ENCODE data around the gene KDM8. TPM values are rescaled to one million over a fixed set of nuclear protein-coding genes. Genes with fewer than 3 reads are reported as not detected.

KDM8 gene
- total RNA-seq, 1 donor from 2014 or later = 2.1 TPM

- Histone ChIP-seq H3K27me3 (ENCODE audit: control insufficient read depth in 3 of 3, insufficient read depth in 3 of 3, low read length in 3 of 3) (no peaks in the 10 kb centered on the region), H3K4me3 (ENCODE audit: low read length in 3 of 3) (no peak overlapping the region), H3K4me1 (ENCODE audit: control insufficient read depth in 3 of 3, insufficient read depth in 3 of 3, low read length in 3 of 3) (peaks cover 29 to 32% (median 32%) of the 10 kb centered on the region in 3 donors), H3K9ac (ENCODE audit: low read depth in 1 of 3, low read length in 3 of 3) (no peak overlapping the region), H3K36me3 (ENCODE audit: control insufficient read depth in 3 of 3, insufficient read depth in 3 of 3, low read length in 3 of 3) (peaks cover 12 to 17% (median 13%) of the 10 kb centered on the region in 3 donors), H3K9me3 (ENCODE audit: control insufficient read depth in 3 of 3, low read length in 3 of 3) (no peaks in the 10 kb centered on the region), H3K27ac (ENCODE audit: low read depth, low read length) (no peak overlapping the region)
These were observed 17.7 kb downstream of the KDM8 start for GRCh38 chr16:27220991-27221390.

GRCh38 chr16:27221576-27222248, 18.4 kb downstream of the KDM8 start:
- Histone ChIP-seq H3K4me3 (ENCODE audit: low read length in 3 of 3) (peak overlapping the region in 1 of 3 donors; percentile 51), H3K36me3 (ENCODE audit: control insufficient read depth in 3 of 3, insufficient read depth in 3 of 3, low read length in 3 of 3) (peaks cover 12 to 17% (median 12%) of the 10 kb centered on the region in 3 donors), H3K9ac (ENCODE audit: low read depth in 1 of 3, low read length in 3 of 3) (peak overlapping the region in 2 of 3 donors; percentile 27 to 60), H3K4me1 (ENCODE audit: control insufficient read depth in 3 of 3, insufficient read depth in 3 of 3, low read length in 3 of 3) (peaks cover 26 to 28% (median 27%) of the 10 kb centered on the region in 3 donors), H3K9me3 (ENCODE audit: control insufficient read depth in 3 of 3, low read length in 3 of 3) (no peaks in the 10 kb centered on the region), H3K27ac (ENCODE audit: low read depth, low read length) (peak overlapping the region; percentile 68), H3K27me3 (ENCODE audit: control insufficient read depth in 3 of 3, insufficient read depth in 3 of 3, low read length in 3 of 3) (no peaks in the 10 kb centered on the region)

GRCh38 chr16:27222249-27223225, 19.2 kb downstream of the KDM8 start:
- H3K9ac ChIP-seq (ENCODE audit: low read depth in 1 of 3, low read length in 3 of 3) = peak overlapping the region in 1 of 3 donors; percentile 60
- peak overlapping the region in 2 of 3 donors; percentile 49 to 51 for H3K4me3 ChIP-seq (ENCODE audit: low read length in 3 of 3)
- peaks cover 20 to 22% (median 20%) of the 10 kb centered on the region in 3 donors for H3K4me1 ChIP-seq (ENCODE audit: control insufficient read depth in 3 of 3, insufficient read depth in 3 of 3, low read length in 3 of 3)

GRCh38 chr16:27223226-27223610, 19.9 kb downstream of the KDM8 start:
- Histone ChIP-seq H3K27ac (ENCODE audit: low read depth, low read length) (peak overlapping the region; percentile 68), H3K4me3 (ENCODE audit: low read length in 3 of 3) (peak overlapping the region in 1 of 3 donors; percentile 40), H3K27me3 (ENCODE audit: control insufficient read depth in 3 of 3, insufficient read depth in 3 of 3, low read length in 3 of 3) (no peaks in the 10 kb centered on the region), H3K4me1 (ENCODE audit: control insufficient read depth in 3 of 3, insufficient read depth in 3 of 3, low read length in 3 of 3) (peaks cover 19 to 22% (median 20%) of the 10 kb centered on the region in 3 donors), H3K9me3 (ENCODE audit: control insufficient read depth in 3 of 3, low read length in 3 of 3) (no peaks in the 10 kb centered on the region), H3K9ac (ENCODE audit: low read depth in 1 of 3, low read length in 3 of 3) (peak overlapping the region in 1 of 3 donors; percentile 25), H3K36me3 (ENCODE audit: control insufficient read depth in 3 of 3, insufficient read depth in 3 of 3, low read length in 3 of 3) (peaks cover 12 to 13% (median 12%) of the 10 kb centered on the region in 3 donors)

More at GRCh38 chr16:27222249-27223225, 19.2 kb downstream of the KDM8 start:
- H3K36me3 ChIP-seq (ENCODE audit: control insufficient read depth in 3 of 3, insufficient read depth in 3 of 3, low read length in 3 of 3) = peaks cover 12 to 14% (median 12%) of the 10 kb centered on the region in 3 donors
- no peaks in the 10 kb centered on the region for H3K9me3 ChIP-seq (ENCODE audit: control insufficient read depth in 3 of 3, low read length in 3 of 3)
- H3K27me3 ChIP-seq (ENCODE audit: control insufficient read depth in 3 of 3, insufficient read depth in 3 of 3, low read length in 3 of 3) = no peaks in the 10 kb centered on the region
- peak overlapping the region; percentile 68 for H3K27ac ChIP-seq (ENCODE audit: low read depth, low read length)

- Histone ChIP-seq H3K4me1 (ENCODE audit: control insufficient read depth in 3 of 3, insufficient read depth in 3 of 3, low read length in 3 of 3) (peaks cover 20 to 23% (median 20%) of the 10 kb centered on the region in 3 donors), H3K4me3 (ENCODE audit: low read length in 3 of 3) (no peak overlapping the region)
These were observed 20.4 kb downstream of the KDM8 start for GRCh38 chr16:27223701-27224100.

GRCh38 chr16:27224271-27224737, 21.0 kb downstream of the KDM8 start:
- H3K27me3 ChIP-seq (ENCODE audit: control insufficient read depth in 3 of 3, insufficient read depth in 3 of 3, low read length in 3 of 3) = no peaks in the 10 kb centered on the region
- no peaks in the 10 kb centered on the region for H3K9me3 ChIP-seq (ENCODE audit: control insufficient read depth in 3 of 3, low read length in 3 of 3)
- H3K27ac ChIP-seq (ENCODE audit: low read depth, low read length) = no peak overlapping the region
- peaks cover 7 to 12% (median 8%) of the 10 kb centered on the region in 3 donors for H3K36me3 ChIP-seq (ENCODE audit: control insufficient read depth in 3 of 3, insufficient read depth in 3 of 3, low read length in 3 of 3)
- H3K9ac ChIP-seq (ENCODE audit: low read depth in 1 of 3, low read length in 3 of 3) = no peak overlapping the region
- no peak overlapping the region for H3K4me3 ChIP-seq (ENCODE audit: low read length in 3 of 3)
- peaks cover 25 to 28% (median 26%) of the 10 kb centered on the region in 3 donors for H3K4me1 ChIP-seq (ENCODE audit: control insufficient read depth in 3 of 3, insufficient read depth in 3 of 3, low read length in 3 of 3)

More at GRCh38 chr16:27223701-27224100, 20.4 kb downstream of the KDM8 start:
- peaks cover 12 to 13% (median 12%) of the 10 kb centered on the region in 3 donors for H3K36me3 ChIP-seq (ENCODE audit: control insufficient read depth in 3 of 3, insufficient read depth in 3 of 3, low read length in 3 of 3)
- H3K27ac ChIP-seq (ENCODE audit: low read depth, low read length) = no peak overlapping the region
- no peaks in the 10 kb centered on the region for H3K27me3 ChIP-seq (ENCODE audit: control insufficient read depth in 3 of 3, insufficient read depth in 3 of 3, low read length in 3 of 3)
- no peaks in the 10 kb centered on the region for H3K9me3 ChIP-seq (ENCODE audit: control insufficient read depth in 3 of 3, low read length in 3 of 3)
- H3K9ac ChIP-seq (ENCODE audit: low read depth in 1 of 3, low read length in 3 of 3) = no peak overlapping the region

GRCh38 chr16:27224741-27225300, 21.5 kb downstream of the KDM8 start:
- Histone ChIP-seq H3K9me3 (ENCODE audit: control insufficient read depth in 3 of 3, low read length in 3 of 3) (no peaks in the 10 kb centered on the region), H3K36me3 (ENCODE audit: control insufficient read depth in 3 of 3, insufficient read depth in 3 of 3, low read length in 3 of 3) (peaks cover 4 to 12% (median 6%) of the 10 kb centered on the region in 3 donors), H3K4me1 (ENCODE audit: control insufficient read depth in 3 of 3, insufficient read depth in 3 of 3, low read length in 3 of 3) (peaks cover 30 to 33% (median 31%) of the 10 kb centered on the region in 3 donors), H3K9ac (ENCODE audit: low read depth in 1 of 3, low read length in 3 of 3) (no peak overlapping the region), H3K27ac (ENCODE audit: low read depth, low read length) (no peak overlapping the region), H3K4me3 (ENCODE audit: low read length in 3 of 3) (no peak overlapping the region), H3K27me3 (ENCODE audit: control insufficient read depth in 3 of 3, insufficient read depth in 3 of 3, low read length in 3 of 3) (no peaks in the 10 kb centered on the region)

GRCh38 chr16:27225536-27226360, 22.4 kb downstream of the KDM8 start:
- Histone ChIP-seq H3K4me1 (ENCODE audit: control insufficient read depth in 3 of 3, insufficient read depth in 3 of 3, low read length in 3 of 3) (peaks cover 32 to 40% (median 38%) of the 10 kb centered on the region in 3 donors), H3K36me3 (ENCODE audit: control insufficient read depth in 3 of 3, insufficient read depth in 3 of 3, low read length in 3 of 3) (peaks cover 2 to 10% (median 4%) of the 10 kb centered on the region in 3 donors), H3K4me3 (ENCODE audit: low read length in 3 of 3) (no peak overlapping the region), H3K9ac (ENCODE audit: low read depth in 1 of 3, low read length in 3 of 3) (no peak overlapping the region), H3K9me3 (ENCODE audit: control insufficient read depth in 3 of 3, low read length in 3 of 3) (no peaks in the 10 kb centered on the region), H3K27me3 (ENCODE audit: control insufficient read depth in 3 of 3, insufficient read depth in 3 of 3, low read length in 3 of 3) (no peaks in the 10 kb centered on the region), H3K27ac (ENCODE audit: low read depth, low read length) (no peak overlapping the region)

- H3K4me1 ChIP-seq (ENCODE audit: control insufficient read depth in 3 of 3, insufficient read depth in 3 of 3, low read length in 3 of 3) = peaks cover 32 to 41% (median 40%) of the 10 kb centered on the region in 3 donors
- no peak overlapping the region for H3K4me3 ChIP-seq (ENCODE audit: low read length in 3 of 3)
- peaks cover 0 to 10% (median 2%) of the 10 kb centered on the region in 3 donors for H3K36me3 ChIP-seq (ENCODE audit: control insufficient read depth in 3 of 3, insufficient read depth in 3 of 3, low read length in 3 of 3)
- no peak overlapping the region for H3K9ac ChIP-seq (ENCODE audit: low read depth in 1 of 3, low read length in 3 of 3)
- no peak overlapping the region for H3K27ac ChIP-seq (ENCODE audit: low read depth, low read length)
- no peaks in the 10 kb centered on the region for H3K27me3 ChIP-seq (ENCODE audit: control insufficient read depth in 3 of 3, insufficient read depth in 3 of 3, low read length in 3 of 3)
- H3K9me3 ChIP-seq (ENCODE audit: control insufficient read depth in 3 of 3, low read length in 3 of 3) = no peaks in the 10 kb centered on the region
These were observed 23.1 kb downstream of the KDM8 start for GRCh38 chr16:27226476-27226875.

Measured in skeletal muscle tissue (tissue), 4 donors.